NCI-H146 treated with DMSO at 0.1 percent for 48 hours (cell line): ENCODE measurements around the gene NOL4.
"Not testable (repeated sequence)": the region's sequence is repeated elsewhere in the genome, so short reads cannot be mapped to it uniquely, and the experiment has no call there.

Experiments
- DNase-seq: peaks from one replicate; lab custom pipeline; 2025; ENCODE audit not compliant: unreplicated experiment; lab: John Stamatoyannopoulos, UW

The NOL4 gene, protein sequence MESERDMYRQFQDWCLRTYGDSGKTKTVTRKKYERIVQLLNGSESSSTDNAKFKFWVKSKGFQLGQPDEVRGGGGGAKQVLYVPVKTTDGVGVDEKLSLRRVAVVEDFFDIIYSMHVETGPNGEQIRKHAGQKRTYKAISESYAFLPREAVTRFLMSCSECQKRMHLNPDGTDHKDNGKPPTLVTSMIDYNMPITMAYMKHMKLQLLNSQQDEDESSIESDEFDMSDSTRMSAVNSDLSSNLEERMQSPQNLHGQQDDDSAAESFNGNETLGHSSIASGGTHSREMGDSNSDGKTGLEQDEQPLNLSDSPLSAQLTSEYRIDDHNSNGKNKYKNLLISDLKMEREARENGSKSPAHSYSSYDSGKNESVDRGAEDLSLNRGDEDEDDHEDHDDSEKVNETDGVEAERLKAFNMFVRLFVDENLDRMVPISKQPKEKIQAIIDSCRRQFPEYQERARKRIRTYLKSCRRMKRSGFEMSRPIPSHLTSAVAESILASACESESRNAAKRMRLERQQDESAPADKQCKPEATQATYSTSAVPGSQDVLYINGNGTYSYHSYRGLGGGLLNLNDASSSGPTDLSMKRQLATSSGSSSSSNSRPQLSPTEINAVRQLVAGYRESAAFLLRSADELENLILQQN

DNA sequence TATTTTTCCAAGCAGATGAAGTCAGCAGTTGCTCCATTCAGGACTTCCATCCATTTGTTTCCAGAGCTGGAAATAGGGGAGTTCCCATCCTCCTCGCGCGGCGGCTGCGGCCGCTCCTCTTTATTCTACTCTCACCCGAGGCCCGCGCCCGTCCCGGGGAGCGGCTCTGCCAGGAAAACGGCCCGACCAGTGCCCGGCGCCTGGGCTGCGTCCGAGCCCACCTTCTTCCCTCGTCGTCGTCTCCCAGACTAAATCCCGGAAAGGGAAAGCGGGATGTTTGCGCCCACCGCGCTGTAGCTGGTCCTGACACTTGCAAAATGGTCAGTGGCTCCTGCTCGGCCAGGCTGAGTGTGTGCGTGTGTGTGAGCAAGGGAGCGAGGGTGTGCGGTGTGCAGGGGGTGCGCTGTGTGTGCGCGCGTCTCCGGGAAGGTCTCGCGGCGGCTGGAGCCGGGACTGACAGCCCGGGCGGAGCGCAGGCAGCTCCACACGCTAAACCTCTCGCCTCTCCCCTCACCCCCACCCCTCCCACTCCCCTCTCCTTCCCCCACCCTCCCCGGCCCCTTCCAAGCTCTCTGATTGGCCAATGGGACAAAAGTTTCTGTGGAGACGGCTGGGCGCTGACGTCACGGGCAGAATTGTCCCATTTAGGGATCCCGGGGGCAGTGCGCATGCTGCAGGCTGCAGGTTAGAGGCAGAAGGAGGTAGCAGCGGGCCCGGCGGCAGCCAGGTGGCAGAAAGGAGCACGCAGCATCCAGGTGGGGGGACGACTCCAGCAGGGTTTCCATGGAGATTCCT, at the start of gene NOL4:
Gene NOL4 (minus strand): TSS at position 491 of the 795 bp plus-strand sequence. CDS start 1,660 bp downstream, outside the sequence.
- DNase-seq = peak; percentile 100

DNA sequence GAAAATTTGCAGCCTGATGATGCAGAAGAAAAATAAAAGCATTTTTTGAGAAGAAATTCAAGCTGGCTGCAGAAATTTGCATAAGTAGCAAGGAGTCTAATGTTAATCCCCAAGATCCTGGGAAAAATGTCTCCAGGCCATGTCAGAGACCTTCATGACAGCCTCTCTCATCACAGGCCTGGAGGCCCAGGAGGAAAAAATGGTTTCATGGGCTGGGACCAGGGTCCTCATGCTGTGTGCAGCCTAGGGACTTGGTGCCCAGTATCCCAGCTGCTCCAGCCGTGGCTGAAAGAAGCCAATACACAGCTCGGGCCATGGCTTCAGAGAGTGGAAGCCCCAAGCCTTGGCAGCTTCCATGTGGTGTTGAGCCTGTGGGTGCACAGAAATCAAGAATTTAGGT, 41.3 kb upstream of the NOL4 start:
- not testable (repeated sequence) for DNase-seq

DNA sequence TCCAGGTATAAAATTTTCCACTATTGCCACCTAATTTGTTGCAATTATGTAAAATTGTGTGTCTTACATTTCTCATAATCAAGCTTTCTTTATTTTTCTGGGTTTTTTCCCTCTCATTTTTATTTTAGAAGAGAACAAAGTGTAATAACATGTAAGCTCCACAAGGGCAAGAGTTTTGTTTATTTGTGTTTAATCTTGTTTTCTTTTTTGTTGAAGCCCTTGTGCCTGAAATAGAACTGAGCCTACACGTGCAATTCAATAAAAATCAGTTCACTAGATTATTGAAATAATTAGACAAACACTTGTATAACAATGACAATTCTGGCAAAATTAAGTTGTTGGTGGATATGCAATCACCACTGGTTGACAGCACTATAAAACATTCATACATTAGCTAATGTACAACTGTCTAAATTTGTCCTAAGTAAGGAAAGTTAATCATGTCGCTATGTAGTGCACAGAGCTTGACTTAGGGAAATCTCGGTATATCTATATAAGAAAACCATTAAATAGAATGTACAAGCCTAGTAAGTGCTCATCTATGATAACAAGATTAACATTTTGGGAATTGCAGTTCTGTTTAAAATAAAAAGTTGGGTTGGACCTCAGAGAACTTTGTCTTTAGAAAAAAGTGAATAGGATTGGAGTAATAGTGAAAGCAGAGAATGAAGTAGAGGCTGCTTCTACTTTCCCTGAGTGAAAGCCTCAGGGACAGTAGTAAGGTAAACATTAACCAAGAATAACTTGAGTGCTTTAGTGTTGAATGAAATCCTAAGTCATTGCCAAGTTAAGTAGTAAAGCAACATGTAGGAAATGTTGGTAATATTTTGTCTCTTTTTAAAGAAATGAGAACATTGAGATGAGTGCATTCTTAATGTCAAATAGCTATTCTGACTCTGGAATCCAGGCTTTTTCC, 37.4 kb upstream of the NOL4 start:
- DNase-seq = no peak

DNA sequence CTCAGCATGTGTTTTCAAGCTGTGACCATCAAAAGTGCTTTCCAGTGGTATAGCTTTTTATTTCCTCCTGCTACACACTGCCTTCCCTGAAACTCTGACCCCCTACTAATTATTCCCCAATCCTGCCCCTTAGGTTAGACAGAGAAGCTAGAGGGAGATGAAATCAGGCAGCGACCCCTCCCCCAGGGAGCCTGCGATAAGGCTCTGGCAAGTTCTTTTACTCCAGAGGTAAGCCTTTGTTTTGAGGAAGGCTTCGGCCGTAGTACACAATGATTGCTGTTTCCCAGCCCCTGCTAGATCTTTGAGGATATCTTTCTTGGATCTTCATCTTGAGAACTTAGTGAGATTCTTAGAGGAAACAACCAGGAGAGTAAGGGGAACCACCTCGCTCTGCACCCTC, 33.5 kb upstream of the NOL4 start:
- no peak for DNase-seq

DNA sequence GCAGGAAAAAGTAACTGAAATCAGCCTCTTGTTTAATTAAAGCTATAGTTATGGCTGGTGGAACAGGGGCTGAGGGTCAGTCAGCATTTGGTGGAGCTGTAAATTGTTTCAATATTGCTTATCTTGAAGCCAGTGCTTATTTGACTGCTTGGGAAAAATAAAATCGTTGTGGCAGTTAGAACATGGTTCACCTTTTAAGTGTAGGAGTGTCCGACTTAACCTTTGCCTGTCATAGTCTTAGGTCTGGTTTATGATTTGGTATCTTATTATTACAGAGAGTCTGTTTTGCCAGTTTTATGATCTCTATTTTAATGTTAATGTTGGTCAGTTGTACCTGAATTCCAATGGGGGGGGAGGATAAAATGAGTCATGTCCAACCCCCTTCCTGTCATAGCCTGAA, 27.2 kb upstream of the NOL4 start:
- DNase-seq = no peak

DNA sequence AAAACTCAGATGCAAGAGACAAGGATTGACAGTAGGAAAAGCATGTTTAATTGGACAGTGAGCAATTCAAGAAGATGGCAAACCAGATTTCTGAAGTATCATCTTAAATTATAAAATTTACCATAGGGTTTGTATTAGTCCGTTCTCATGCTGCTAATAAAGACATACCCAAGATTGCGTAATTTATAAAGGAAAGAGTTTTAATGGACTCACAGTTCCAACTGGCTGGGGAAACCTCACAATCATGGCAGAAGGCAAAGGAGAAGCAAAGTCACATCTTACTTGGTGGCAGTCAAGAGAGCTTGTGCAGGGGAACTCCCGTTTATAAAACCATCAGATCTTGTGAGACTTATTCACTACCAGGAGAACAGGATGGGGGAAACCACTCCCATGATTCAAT, 24.0 kb upstream of the NOL4 start:
- no peak for DNase-seq

DNA sequence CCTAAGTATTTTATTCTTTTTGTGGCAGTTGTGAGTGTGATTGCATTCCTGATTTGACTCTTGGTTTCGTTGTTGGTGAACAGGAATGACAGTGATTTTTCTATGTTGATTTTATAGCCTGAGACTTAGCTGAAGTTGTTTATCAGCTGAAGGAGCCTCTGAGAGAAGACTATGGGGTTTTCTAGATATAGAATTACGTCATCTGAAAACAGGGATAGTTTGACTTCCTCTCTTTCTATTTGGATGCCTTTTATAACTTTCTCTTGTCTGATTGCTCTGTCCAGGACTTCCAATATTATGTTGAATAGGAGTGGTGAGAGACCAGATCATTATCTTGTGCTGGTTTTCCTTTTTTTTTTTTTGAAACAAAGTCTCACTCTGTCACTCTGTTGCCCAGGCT, 18.0 kb upstream of the NOL4 start:
- DNase-seq = no peak

DNA sequence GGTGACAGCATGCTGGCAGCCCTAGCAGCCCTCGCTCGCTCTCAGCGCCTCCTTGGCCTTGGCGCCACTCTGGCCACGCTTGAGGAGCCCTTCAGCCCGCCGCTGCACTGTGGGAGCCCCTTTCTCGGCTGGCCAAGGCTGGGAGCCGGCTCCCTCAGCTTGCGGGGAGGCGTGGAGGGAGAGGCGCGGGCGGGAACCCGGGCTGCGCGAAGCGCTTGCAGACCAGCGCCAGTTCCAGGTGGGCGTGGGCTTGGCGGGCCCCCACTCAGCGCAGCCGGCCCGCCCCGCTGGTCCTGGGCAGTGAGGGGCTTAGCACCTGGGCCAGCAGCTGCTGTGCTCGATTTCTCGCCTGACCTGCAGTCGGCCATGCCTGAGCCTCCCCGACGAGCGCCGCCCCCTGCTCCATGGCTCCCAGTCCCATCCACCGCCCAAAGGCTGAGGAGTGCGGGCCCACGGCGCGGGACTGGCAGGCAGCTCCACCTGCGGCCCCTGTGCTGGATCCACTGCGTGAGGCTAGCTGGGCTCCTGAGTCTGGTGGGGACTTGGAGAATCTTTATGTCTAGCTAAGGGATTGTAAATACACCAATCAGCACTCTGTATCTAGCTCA, 9.2 kb upstream of the NOL4 start:
- DNase-seq = not testable (repeated sequence)

DNA sequence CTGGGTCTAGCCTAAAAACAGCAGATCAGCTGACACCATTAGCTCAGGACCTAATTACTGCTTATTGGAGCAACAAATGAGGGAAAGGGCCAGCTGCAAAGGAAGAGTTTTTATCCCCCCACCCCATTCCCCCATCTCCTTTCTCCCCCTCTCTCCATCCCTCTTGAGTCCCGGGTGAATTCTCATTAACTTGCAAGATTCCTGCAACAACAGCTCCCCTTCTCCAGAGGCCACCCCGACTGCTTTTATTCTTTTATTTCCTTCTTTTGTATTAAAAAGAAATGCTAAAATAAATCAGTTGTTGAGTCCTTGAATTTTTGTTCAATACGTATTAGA, 473 bp upstream of the NOL4 start:
- DNase-seq = no peak

DNA sequence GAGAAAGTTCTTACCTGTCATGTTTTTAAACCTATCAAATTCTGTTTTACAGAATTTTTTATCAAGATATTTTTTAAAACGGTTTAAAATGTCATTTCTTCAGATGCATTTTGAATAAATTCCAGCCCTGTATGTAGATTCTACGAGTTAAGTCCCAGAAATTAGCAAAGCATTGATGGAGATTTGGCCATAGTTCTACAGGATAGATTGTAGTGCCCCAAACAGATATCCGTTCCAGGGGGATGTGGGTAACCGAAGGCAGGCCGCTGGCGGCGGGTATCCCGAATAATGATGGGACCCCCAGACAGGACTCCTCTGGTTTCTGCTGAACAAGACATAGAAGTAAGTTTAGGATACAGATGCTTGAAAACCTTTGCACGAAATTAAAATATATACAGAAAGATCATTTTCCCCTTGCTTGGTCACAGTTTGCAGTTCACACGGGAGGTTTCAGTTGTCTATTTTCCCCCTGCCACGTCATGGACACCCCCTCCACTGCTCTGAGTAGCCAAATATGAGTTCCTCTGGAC, 755 bp downstream of the NOL4 start:
- DNase-seq = no peak

DNA sequence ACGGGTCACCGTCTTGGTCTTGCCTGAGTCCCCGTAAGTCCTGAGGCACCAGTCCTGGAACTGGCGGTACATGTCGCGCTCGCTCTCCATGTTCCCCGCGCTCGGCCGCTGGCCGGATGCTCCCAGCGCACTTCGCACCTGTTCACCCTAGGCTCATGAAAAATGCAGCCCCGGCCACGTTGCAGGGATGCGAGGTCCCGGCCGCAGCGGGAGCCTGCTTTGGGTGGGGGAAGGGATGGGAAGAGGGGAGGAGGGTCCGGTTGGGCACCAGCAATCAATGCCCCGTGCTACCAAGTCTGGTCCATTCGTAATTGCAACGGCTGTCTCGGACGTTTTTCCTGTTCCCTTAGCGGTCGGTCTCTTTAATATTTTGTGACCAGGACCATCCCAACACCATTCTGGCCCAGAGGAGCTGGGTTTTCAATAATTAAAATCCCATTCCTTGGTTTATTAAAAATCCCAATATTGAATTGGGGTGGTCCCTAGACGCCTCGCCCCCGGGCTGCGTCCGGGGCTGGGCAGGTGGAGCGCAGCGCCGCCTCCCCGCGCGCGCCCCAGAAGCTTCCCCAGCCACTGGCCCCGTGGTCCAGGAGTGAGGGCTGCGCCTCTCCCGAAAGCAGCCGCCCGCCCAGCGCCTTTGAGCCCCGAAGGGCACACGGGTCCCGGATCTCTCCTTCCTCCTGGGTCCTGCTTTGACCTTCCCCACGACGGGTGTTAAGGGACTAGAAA, 1.4 kb downstream of the NOL4 start:
- peak; percentile 89 for DNase-seq

DNA sequence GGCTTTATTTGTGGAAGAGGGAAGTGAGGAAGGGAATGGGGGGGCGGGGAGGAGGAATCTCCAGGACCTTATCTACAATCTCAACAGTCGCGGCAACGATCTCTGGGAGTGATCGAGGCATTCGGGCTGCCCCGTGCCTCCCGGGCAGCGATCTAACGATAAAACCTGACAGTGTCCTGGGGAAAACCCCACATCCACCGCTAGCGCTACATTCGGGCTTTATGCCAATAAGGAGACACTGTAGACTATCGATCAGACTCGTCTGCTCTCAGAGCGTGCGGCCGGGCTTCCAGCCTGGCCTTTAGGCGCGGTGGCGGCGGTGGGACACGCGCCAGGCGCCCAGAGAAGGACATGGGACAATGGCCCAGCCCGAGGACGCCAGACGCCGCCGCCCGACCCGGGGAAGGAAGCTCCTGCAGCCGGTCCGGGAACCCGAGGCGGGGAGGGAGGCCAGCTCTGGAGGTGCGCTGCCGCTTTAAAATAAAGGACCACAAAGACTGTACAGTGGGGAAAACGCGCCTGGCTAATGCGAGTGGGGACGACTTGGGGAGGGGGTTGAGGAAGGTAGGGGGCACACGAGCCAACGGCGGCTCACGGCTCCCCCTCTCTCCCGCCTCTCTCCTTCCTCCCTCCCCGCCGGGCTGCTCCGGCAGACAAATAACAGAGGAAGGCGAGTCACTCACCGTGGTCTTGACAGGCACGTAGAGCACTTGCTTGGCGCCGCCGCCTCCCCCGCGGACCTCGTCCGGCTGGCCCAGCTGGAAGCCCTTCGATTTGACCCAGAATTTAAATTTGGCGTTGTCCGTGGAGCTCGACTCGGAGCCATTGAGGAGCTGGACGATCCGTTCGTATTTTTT, 2.2 kb downstream of the NOL4 start:
- DNase-seq = peak; percentile 89

DNA sequence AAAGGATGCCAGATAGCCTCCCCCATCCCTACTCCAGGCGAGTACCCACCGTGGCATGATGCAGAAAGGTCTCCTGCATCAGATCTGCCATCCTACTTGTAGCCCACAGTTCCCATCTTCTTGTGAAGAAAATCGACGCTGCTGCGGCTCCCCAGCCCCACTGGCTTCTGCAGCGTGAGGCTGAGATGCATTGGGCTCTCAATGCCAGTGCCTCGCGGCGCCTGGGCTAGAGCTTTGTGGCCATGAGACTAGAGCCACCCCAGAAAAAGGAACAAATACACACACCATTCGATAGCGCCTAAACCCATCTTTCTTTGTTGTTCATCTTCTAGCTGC, 2.8 kb downstream of the NOL4 start:
- DNase-seq = peak; percentile 77

DNA sequence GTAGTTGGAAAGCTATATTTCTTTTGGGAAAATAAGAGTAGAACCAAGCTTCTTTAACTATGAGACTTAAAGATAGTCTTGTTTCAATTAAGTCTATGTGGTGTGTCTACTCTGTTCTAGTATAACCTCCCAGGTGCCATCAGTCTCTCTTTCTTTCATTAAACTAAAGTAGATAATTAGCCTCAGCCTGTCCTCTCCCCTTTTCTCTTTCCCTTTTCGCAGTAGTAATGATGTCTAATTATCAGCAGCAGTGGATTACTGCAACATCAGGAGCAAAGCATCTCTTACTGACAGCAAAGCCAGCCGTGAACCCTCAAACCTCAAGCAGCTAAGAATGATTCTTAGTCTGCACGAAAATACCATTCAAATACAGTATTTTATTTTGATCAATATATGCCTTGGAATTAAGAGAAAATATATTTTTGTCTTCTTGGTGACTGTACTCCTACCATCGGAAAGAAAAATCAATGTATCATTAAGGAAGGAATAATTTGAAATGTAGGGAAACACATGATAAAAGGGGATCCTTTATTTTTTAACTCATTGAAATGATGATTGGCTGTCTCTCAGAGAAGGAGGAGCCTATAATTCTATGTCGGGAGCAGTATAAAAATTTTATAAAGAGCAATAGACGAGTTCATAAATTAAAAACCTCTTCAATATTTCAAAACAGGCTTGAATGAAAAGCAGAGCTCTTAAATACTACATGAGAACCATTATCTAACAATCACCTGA, 4.5 kb downstream of the NOL4 start:
- peak; percentile 71 for DNase-seq

DNA sequence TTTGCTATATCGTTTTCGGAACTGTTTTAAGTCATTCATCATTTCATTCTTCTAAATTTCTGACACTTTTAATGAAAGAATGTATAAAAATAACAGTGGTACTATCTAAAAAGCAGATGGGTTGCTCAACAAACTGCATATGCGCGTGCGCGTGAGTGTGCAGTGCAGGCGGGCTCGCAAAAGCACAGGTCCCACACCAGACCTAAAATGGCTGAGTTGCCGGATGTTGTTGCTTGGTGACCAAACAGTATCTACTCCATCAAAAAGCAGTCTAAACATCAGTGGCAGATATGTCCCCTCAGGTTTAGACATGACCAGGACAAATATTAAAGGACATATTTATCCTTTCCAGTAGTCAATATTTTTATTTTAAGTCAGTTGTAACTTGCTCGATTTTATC, 5.1 kb downstream of the NOL4 start:
- no peak for DNase-seq

DNA sequence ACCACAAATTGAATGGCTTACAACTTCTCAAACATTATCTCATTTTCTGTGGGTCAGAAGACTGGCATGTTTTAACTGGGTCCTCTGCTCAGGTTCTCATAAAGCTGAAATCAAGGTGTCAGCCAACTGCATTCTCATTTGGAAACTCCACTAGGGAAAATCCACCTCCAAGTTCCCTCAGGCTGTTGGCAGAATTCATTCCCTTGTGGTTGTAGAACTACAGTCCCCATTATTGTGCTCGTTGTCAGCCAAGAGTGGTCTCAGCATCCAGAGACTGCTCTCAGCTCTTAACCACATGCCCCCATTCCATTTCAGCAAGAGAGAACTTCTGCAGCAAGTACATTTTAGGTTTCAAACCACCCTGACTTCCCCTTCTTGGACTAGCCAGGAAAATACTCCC, 12.2 kb downstream of the NOL4 start:
- DNase-seq = no peak

DNA sequence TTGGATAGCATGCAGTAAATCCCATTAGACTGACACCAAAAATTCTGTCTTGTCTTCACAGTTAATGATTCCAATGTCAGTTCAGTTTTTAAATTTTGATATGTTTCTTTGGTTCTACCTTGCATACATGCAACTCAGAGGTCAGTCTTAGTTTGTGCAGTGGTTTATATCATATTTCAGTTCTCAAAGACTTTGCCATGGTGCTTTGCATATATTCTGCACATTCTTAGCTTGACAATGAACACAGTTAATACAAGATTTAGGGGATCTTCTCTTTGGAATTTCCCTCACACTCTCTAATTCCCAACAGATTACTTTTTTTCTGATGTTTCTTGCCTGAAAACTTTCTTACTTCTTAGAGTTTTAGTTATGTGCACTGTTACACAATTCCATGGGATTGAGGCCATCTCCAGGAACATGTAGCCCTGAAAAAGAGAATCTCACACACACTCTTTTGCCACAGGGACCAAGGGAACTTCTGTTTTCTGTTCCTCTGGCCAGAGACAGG, 17.3 kb downstream of the NOL4 start:
- DNase-seq = no peak

DNA sequence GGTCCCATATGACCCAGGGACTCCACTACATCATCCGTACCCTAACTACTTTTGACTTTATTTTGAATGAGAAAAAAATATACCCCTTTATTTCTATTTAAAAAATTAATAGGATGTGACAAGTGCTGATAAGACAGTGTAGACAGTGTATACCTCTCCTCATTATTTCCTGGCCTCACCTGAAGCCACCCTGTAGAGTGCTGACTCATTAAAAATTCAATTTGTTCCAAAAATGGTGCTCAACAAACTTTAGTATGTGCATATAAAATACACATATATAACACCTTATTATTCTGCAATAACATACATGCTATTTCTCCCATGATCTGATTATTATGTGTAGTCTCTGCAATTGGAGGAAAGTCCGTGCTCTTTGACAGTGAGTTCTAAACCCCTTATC, 20.8 kb downstream of the NOL4 start:
- no peak for DNase-seq
